HL-60 (cell line): ENCODE results near the gene HSBP1.

Source experiments
- DNase-seq, 2 experiments: peaks; one replicate each; pipeline ENCODE4 v3.0.0-alpha.2; 2010 to 2020; ENCODE audit warnings: low read depth in 1 of 2, low spot score in 1 of 2
- H3K27ac ChIP-seq: fragments of 250-450 bp; sonication (Bioruptor Pico); replicated peaks from 2 replicates; pipeline ENCODE4 v1.5.1; 2020; ENCODE audit warnings: mild to moderate bottlenecking, moderate library complexity
- H3K27me3 ChIP-seq: fragments of 250-450 bp; sonication (Bioruptor Pico); 2 replicates; pipeline ENCODE4 v1.5.1; 2021; ENCODE audit warnings: mild to moderate bottlenecking, moderate library complexity; ENCODE audit not compliant: insufficient read depth, poor library complexity, severe bottlenecking
- H3K4me3 ChIP-seq: replicated peaks from 2 replicates; pipeline ENCODE4 v1.5.1; 2011; ENCODE audit warnings: mild to moderate bottlenecking, control low read depth, low read length; ENCODE audit not compliant: insufficient read depth
- CTCF ChIP-seq: IDR thresholded peaks from one replicate; pipeline ENCODE4 v1.5.1; 2011; ENCODE audit warnings: low read length, control low read depth, inconsistent platforms; ENCODE audit not compliant: insufficient read depth
- GABPA ChIP-seq: IDR thresholded peaks from 2 replicates; pipeline ENCODE4 v1.6.1; 2012; ENCODE audit warnings: low read depth
- POLR2AphosphoS5 ChIP-seq: IDR thresholded peaks from 2 replicates; pipeline ENCODE4 v1.6.1; 2012; ENCODE audit warnings: low read depth
- SPI1 ChIP-seq: IDR thresholded peaks from 2 replicates; pipeline ENCODE4 v1.6.1; 2012; ENCODE audit warnings: low read depth, mild to moderate bottlenecking, borderline replicate concordance
- TF ChIP-seq, protein P1 (sequence below): IDR thresholded peaks from 2 replicates; pipeline ENCODE4 v1.6.1; 2012; ENCODE audit warnings: low read depth; ENCODE audit not compliant: insufficient replicate concordance

HSBP1 gene

DNA sequence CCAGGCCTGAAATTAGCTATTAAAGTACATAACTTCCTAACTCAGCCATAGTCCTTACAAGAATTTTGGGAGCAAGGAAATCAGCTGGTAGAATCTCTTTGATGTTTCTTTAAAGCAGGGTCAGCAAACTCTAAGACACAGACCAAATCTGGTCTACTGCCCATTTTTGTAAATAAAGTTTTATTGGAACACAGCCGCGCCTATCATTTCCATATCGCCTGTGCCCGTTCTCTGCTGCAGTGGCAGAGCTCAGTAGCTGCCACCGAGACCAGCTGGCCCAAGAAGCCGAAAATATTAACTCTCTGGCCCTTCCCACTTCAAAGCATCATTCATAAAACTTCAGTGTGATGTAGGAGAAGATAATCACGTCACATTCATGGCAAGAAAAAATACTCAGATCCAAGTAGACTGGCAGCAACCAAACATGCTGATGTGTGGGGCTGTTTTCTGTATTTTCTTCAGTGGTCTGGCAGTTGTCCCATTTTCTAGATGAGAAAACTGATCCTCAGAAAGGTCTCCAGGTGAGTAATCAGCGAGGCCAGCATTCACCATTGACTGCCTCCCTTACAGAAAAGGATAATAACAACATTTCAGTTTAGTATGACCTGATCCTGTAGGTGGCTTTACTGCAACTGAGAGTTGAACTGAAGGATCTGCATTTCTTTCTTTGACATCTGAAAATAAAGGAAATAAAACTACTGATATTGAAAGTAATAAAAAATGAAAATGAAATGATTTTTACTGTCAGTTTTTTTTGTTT lies 18.0 kb upstream of the HSBP1 start:
- no peak for DNase-seq
- TF ChIP-seq, protein P1, sequence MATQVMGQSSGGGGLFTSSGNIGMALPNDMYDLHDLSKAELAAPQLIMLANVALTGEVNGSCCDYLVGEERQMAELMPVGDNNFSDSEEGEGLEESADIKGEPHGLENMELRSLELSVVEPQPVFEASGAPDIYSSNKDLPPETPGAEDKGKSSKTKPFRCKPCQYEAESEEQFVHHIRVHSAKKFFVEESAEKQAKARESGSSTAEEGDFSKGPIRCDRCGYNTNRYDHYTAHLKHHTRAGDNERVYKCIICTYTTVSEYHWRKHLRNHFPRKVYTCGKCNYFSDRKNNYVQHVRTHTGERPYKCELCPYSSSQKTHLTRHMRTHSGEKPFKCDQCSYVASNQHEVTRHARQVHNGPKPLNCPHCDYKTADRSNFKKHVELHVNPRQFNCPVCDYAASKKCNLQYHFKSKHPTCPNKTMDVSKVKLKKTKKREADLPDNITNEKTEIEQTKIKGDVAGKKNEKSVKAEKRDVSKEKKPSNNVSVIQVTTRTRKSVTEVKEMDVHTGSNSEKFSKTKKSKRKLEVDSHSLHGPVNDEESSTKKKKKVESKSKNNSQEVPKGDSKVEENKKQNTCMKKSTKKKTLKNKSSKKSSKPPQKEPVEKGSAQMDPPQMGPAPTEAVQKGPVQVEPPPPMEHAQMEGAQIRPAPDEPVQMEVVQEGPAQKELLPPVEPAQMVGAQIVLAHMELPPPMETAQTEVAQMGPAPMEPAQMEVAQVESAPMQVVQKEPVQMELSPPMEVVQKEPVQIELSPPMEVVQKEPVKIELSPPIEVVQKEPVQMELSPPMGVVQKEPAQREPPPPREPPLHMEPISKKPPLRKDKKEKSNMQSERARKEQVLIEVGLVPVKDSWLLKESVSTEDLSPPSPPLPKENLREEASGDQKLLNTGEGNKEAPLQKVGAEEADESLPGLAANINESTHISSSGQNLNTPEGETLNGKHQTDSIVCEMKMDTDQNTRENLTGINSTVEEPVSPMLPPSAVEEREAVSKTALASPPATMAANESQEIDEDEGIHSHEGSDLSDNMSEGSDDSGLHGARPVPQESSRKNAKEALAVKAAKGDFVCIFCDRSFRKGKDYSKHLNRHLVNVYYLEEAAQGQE, result no peak
- no peak for TF ChIP-seq GABPA
- no peak for TF ChIP-seq POLR2AphosphoS5
- no peak for TF ChIP-seq CTCF
- TF ChIP-seq SPI1, result no peak
- Histone ChIP-seq H3K27ac (no peak overlapping the region), H3K27me3 (no peaks in the 10 kb centered on the region), H3K4me3 (no peak overlapping the region)

DNA sequence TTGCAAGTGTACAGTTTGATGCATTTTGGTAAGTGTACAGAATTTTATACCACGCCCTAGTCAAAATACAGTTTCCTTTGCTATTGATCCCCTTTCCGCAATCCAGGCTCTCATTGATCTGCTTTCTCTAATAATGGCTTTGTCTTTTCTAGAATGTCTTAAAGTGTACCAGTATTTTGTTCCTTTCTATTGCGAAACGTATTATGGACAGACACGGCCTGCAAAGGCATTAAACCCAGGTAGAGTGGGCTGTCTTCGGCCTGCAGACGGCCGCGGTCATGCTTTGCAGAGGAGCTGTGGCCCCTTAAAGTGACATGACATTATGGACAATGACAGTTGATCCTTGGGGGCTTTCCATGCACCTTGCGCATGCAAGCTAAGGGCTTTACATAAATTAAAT lies 15.9 kb upstream of the HSBP1 start:
- no peak overlapping the region for H3K4me3 ChIP-seq
- no peak for TF ChIP-seq GABPA
- TF ChIP-seq SPI1, result no peak
- TF ChIP-seq CTCF, result no peak
- TF ChIP-seq POLR2AphosphoS5, result no peak
- TF ChIP-seq, protein P1, result no peak
- no peaks in the 10 kb centered on the region for H3K27me3 ChIP-seq
- H3K27ac ChIP-seq, result no peak overlapping the region
- DNase-seq, result no peak

DNA sequence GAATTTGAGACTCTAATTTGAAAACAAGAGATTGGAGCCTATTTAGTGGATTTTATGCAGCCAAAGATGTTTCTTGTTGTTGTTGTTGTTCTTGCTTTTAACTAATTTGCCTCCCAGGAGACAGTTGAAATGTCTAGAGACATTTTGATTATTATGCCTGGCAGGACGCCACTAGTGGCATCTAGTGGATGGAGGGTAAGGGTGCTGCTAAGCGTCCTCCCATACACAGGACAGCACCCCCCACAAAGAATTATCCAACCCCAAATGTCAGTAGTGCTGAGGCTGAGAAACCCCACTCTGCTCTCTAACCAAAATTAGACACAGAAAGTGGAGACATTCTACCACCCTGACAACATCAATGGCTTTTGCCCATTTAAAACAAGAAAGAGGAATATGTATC lies 15.4 kb upstream of the HSBP1 start:
- H3K27me3 ChIP-seq, result no peaks in the 10 kb centered on the region
- DNase-seq, result no peak
- TF ChIP-seq, protein P1, result no peak
- TF ChIP-seq SPI1 (no peak), POLR2AphosphoS5 (no peak), CTCF (no peak), GABPA (no peak)

More for the DNA sequence above, 15.4 kb upstream of the HSBP1 start:
- Histone ChIP-seq H3K4me3 (no peak overlapping the region), H3K27ac (no peak overlapping the region)
